ENCODE measurements around the gene ANGEL2. TPM values are rescaled to one million over a fixed set of nuclear protein-coding genes. Genes with fewer than 3 reads are reported as not detected.

ANGEL2 gene
- total RNA-seq, 1 experiment from 2014 or later: 34.8 TPM

DNA sequence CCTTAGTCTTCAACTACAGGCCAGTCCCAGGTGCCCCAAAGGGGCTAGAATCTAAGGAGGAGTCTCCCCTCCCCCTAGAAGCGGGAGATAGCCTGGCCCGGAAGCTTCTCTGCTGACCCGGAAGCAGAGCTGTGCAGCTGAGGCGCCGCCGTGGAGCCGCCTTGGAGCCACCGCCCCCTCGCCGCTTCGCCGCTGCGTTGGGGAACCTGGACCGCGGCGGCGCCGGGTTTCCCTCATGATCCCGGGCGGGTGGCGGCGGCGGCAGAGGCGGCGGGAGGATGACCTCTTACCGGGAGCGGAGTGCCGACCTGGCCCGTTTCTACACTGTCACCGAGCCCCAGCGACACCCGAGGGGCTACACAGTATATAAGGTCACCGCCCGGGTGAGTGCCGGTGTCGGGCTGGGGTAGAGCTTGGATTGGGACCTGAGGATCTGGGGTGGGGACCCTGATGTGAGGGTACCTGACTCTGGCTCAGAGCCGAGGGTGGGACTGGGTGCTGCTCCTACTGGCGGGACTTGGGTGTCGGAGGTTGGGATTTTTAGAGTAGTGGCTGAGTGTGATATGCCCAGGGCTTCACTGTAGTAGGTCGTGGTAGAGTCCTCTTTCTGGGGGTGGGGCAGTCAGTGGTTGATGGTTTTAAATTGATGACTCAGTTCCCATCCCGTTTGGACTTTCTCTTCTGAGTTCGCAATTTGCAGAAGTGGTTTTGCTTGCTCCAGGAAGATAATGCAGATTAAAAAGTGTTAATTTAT, 35.6 kb upstream of the ANGEL2 start, which contains the start of gene RPS6KC1:
Gene RPS6KC1 (plus strand): TSS at position 115 of the 754 bp plus-strand sequence. CDS start 164 bp downstream, at position 279.
- ChIA-PET POLR2A (no interaction called here), CTCF (no interaction called here)
- peak within 1 kb of the TSS; percentile 93 to 94 for H3K4me3 ChIP-seq (ENCODE audit: low read depth in 2 of 2, low read length in 2 of 2)
- TF ChIP-seq SIN3A (IDR thresholded peaks at IDR 0.05; ENCODE audit: borderline replicate concordance, insufficient read depth, low read depth, low read length) (peak; percentile 68; the same call in 1 of the 2 replicates), TCF7L2 (IDR thresholded peaks at IDR 0.05; ENCODE audit: low read depth, low read length) (peak; percentile 57), POLR2AphosphoS5 (IDR thresholded peaks at IDR 0.05; ENCODE audit: low read depth, low read length) (peak; percentile 89)
- TF ChIP-seq, protein P1, sequence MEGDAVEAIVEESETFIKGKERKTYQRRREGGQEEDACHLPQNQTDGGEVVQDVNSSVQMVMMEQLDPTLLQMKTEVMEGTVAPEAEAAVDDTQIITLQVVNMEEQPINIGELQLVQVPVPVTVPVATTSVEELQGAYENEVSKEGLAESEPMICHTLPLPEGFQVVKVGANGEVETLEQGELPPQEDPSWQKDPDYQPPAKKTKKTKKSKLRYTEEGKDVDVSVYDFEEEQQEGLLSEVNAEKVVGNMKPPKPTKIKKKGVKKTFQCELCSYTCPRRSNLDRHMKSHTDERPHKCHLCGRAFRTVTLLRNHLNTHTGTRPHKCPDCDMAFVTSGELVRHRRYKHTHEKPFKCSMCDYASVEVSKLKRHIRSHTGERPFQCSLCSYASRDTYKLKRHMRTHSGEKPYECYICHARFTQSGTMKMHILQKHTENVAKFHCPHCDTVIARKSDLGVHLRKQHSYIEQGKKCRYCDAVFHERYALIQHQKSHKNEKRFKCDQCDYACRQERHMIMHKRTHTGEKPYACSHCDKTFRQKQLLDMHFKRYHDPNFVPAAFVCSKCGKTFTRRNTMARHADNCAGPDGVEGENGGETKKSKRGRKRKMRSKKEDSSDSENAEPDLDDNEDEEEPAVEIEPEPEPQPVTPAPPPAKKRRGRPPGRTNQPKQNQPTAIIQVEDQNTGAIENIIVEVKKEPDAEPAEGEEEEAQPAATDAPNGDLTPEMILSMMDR (IDR thresholded peaks at IDR 0.05): no peak
- TF ChIP-seq, protein P2, sequence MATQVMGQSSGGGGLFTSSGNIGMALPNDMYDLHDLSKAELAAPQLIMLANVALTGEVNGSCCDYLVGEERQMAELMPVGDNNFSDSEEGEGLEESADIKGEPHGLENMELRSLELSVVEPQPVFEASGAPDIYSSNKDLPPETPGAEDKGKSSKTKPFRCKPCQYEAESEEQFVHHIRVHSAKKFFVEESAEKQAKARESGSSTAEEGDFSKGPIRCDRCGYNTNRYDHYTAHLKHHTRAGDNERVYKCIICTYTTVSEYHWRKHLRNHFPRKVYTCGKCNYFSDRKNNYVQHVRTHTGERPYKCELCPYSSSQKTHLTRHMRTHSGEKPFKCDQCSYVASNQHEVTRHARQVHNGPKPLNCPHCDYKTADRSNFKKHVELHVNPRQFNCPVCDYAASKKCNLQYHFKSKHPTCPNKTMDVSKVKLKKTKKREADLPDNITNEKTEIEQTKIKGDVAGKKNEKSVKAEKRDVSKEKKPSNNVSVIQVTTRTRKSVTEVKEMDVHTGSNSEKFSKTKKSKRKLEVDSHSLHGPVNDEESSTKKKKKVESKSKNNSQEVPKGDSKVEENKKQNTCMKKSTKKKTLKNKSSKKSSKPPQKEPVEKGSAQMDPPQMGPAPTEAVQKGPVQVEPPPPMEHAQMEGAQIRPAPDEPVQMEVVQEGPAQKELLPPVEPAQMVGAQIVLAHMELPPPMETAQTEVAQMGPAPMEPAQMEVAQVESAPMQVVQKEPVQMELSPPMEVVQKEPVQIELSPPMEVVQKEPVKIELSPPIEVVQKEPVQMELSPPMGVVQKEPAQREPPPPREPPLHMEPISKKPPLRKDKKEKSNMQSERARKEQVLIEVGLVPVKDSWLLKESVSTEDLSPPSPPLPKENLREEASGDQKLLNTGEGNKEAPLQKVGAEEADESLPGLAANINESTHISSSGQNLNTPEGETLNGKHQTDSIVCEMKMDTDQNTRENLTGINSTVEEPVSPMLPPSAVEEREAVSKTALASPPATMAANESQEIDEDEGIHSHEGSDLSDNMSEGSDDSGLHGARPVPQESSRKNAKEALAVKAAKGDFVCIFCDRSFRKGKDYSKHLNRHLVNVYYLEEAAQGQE (IDR thresholded peaks at IDR 0.05; ENCODE audit: insufficient read depth in 1 of 2, low read depth in 2 of 2, low read length in 1 of 2): no peak
- no peaks in the 10 kb centered on the region for H3K27me3 ChIP-seq (ENCODE audit: control insufficient read depth, insufficient read depth, low read length)
- H3K36me3 ChIP-seq (ENCODE audit: control insufficient read depth, insufficient read depth, low read length): no peaks in the 10 kb centered on the region
- peak; percentile 20 for DNase-seq (ENCODE audit: low read depth, low spot score)
- no peaks in the 10 kb centered on the region for H3K9me3 ChIP-seq (ENCODE audit: control insufficient read depth, insufficient read depth, low read depth, low read length)
- H3K4me1 ChIP-seq (ENCODE audit: control insufficient read depth, insufficient read depth, low read length): peaks cover 5% of the 10 kb centered on the region; the same call in 1 of the 2 replicates
- BruUV-seq (replicated peaks): no TSS peak
- intact Hi-C loops (cut with micrococcal nuclease; ENCODE audit: unreplicated experiment): no loop called here
- ATAC-seq: peak; percentile 100
- in situ Hi-C loops (cut with HindIII; ENCODE audit: low pct_unique_long_range_greater_than_20kb, low sequenced_read_pairs): no loop called here
- peak within 1 kb of the TSS; percentile 96 for H3K27ac ChIP-seq (ENCODE audit: low read length)

DNA sequence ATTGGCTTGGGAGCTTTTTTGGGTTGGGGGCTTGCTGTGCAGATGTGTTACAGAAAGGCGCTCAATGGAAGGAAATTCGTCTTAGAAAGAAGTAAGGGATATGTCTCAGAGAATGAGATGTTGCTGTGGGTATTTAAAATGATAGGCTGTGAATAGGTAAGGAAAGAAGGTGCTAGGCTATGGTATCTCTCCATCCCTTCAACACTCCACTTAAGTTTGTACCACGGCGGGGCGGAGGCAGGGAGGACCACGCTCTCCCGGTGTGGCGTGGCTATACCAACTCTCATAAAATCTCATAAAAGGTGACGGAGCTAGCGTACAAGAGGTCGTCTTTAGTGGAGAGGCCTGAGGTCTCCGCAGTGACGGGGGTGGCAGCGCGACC, 35.1 kb upstream of the ANGEL2 start:
- Histone ChIP-seq H3K27me3 (ENCODE audit: control insufficient read depth, insufficient read depth, low read length) (no peaks in the 10 kb centered on the region), H3K4me1 (ENCODE audit: control insufficient read depth, insufficient read depth, low read length) (peaks cover 5% of the 10 kb centered on the region; the same call in 1 of the 2 replicates), H3K9me3 (ENCODE audit: control insufficient read depth, insufficient read depth, low read depth, low read length) (no peaks in the 10 kb centered on the region), H3K27ac (ENCODE audit: low read length) (peak overlapping the region; percentile 96), H3K4me3 (ENCODE audit: low read depth in 2 of 2, low read length in 2 of 2) (peak overlapping the region; percentile 93 to 94), H3K36me3 (ENCODE audit: control insufficient read depth, insufficient read depth, low read length) (no peaks in the 10 kb centered on the region)
- intact Hi-C loops (cut with micrococcal nuclease; ENCODE audit: unreplicated experiment) (no loop called here), in situ Hi-C loops (cut with HindIII; ENCODE audit: low pct_unique_long_range_greater_than_20kb, low sequenced_read_pairs) (no loop called here)
- ChIA-PET POLR2A (no interaction called here), CTCF (no interaction called here)
- TF ChIP-seq POLR2AphosphoS5 (IDR thresholded peaks at IDR 0.05; ENCODE audit: low read depth, low read length) (no peak), TCF7L2 (IDR thresholded peaks at IDR 0.05; ENCODE audit: low read depth, low read length) (no peak), SIN3A (IDR thresholded peaks at IDR 0.05; ENCODE audit: borderline replicate concordance, insufficient read depth, low read depth, low read length) (no peak)
- TF ChIP-seq, protein P1 (IDR thresholded peaks at IDR 0.05): no peak
- TF ChIP-seq, protein P2 (IDR thresholded peaks at IDR 0.05; ENCODE audit: insufficient read depth in 1 of 2, low read depth in 2 of 2, low read length in 1 of 2): no peak
- peak; percentile 81 for ATAC-seq
- no TSS peak for BruUV-seq (replicated peaks)
- DNase-seq (ENCODE audit: low read depth, low spot score): peak; percentile 55

All from Panc1 (cell line).